GM18867 (cell line): ENCODE data around the gene ETV4.

ENCODE experiments used
- ATAC-seq: cut with Tn5 transposase; IDR thresholded peaks from one replicate; pipeline ENCODE4 v1.9.1; 2021; ENCODE audit warnings: mild to moderate bottlenecking, moderate library complexity; ENCODE audit not compliant: unreplicated experiment

ETV4 gene

GRCh38 chr17:43573579-43574321, 27.6 kb upstream of the ETV4 start:
- no peak for ATAC-seq

DNA sequence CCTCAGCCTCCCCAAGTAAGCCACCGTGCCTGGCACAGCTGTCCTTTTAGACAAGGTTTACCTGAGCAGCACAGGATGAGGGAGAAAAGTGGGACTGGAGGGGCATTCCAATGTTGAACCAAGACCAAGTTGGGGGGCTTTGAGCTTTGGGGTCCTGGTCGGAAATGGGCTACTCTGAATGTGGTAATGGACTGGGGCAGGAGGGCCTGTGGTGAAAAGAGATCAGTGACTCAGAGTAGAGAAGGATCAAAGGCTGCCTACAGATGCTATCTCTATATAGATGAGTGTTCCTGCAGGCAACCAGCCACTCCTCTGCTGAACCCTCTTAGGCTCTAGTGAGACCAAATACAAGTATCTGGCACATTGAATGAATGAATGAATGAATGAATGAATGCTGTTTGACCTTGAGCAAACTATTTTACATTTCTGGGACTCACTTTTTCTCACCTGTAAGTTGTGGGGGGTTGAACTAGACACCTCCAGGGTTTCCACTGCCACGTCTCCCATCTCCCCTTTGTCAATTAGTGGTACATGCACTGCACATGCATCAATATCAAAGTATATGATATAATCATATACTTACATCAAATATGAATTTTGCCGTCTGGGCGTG, 26.3 kb upstream of the ETV4 start:
- ATAC-seq, result no peak

DNA sequence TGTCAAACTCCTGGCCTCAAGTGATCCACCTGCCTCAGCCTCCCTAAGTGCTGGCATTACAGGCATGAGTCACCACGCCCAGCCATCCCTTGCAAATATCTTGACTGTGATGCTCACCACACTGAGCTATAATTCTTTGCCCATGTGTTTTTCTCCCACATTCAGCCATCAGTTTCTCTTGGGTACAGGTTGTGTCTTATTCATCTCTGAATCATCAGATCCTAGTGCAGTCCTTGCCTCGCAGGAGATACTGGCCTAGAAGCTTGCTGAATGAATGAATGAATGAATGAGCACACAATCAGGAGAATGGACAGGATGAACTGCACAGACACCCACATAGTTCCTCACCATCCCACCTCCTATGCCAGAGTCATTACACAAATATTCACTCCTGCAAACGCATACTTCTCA, 24.4 kb upstream of the ETV4 start:
- ATAC-seq, result no peak

DNA sequence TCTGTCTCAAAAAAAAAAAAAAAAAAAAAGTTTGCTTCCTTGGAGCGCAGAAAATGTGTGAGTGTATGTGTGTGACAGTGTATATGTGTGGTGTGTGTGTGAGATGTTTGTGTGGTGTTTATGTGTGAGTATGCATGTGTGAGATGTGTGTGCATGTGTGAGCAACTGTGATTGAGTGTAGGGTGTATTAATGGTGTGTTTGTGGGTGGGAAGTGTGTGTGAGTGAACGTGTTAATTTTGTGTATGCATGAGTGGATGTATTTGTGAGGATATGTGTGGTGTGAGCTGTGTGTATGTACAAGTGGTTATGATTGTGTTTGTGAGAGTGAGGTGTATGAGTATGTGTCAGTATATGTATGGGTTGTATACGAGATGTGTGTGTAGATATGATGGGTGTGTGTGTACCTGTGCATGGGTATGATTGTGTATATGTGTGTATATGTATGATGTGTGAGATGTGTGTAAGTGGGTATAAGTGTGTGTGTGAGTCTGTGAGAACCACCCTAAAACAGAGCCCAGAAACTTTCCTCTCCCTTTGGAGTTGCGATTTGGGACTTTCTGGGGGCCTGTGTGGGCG, 22.5 kb upstream of the ETV4 start:
- ATAC-seq, result no peak

GRCh38 chr17:43563600-43564594, 17.8 kb upstream of the ETV4 start:
- ATAC-seq, result no peak

- ATAC-seq, result no peak
These were observed 16.8 kb upstream of the ETV4 start for GRCh38 chr17:43562679-43563599.

- ATAC-seq, result no peak
These were observed 14.6 kb upstream of the ETV4 start for GRCh38 chr17:43560461-43561427.

DNA sequence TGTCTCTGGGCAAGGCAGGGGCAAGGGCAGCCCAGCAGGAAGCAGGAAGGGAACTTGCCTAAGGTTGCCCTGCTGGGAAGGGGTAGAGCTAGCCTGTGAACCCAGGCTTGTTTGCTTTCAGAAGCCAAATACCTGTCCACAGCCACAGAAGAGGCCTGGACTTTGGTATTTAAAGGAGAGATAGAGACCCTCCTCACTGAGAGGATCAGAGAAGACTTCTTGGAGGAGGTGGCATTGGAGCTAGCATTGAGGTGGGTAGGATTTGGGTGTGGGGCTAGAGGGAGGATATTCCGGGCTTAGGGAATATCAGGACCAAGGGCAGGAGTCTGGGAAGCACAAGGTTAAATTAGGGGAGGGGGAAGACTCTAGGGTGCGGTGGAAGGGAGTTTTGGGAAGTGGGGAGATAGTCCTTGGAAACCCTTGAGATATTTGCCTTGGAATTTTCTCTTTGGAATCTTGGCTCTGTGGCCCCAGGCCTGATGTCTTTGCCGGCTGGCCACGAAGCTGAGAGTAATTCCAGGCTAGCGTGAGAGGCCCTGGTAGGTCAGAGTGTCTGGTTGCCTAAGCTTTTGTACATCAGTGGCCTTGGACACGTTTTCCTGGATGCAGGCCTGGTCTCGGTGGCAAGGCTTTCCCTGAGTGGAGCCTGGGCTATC, 13.1 kb upstream of the ETV4 start:
- ATAC-seq, result no peak

DNA sequence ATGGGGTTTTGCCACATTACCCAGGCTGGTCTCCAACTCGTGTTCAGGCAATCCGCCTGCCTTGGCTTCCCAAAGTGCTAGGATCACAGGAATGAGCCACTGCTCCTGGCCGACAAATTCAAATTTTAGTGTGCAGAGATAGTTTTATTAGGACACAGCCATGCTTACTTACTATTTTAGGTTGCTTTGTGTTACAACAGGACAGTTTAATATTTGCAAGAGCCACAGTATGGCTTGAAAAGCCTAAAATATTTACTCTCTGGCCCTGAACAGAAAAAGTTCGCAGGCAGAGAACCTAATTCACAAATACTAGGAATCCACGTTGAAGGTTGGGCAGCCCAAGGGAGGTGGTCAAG, 12.6 kb upstream of the ETV4 start:
- ATAC-seq, result no peak

GRCh38 chr17:43556292-43556691, 10.2 kb upstream of the ETV4 start:
- no peak for ATAC-seq

DNA sequence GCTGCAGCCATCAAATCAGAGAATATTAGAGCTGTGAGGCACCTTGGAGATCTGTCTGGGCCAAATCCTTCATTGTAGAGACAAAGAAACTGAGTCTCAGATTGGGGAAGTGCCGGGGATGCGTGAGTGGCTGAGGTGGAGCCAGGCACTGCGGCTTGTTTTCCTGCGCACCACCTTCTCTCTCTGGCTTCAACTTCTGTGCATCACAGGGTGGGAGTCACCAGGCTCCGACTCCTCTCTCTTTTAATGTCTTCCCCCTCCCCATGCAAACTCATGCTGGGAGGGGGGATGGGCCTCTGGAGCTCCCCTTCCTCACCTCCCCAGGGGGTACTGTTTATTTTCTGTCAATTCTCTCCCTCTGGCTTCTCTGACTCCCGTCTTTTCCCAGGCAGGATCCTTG, 8.7 kb upstream of the ETV4 start:
- ATAC-seq, result no peak

- ATAC-seq, result no peak
These were observed 7.4 kb upstream of the ETV4 start for GRCh38 chr17:43553573-43553972.

DNA sequence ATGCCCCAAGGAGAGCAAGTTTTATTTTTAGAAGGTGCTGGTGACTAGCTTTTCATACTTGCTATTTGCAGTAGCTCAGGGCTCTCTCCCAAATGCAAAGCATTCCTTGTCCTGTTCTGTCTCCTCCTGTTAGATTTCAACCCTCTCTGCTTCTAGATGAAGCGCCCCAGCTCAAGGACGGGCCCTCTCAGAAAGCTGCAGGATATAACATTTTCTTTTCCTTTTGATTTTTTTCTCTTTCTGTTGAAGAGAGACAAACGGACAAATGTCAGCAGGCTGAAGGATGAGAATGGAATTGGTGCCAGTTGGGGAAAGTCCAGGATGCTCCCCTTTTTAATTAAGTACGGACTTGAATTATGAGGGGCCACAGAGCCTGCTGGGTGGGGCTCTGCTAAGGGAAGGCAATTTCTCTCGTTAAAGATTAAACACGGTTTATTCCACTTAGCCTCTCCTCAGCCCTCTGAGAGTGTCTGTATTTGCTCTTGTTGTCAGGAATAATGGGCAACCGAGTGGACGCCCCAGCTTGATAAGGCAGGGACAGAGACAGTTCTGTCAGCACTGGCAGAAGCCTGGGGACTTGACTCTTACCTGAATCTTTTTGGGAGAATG, 6.2 kb upstream of the ETV4 start:
- no peak for ATAC-seq

- ATAC-seq, result no peak
These were observed 4.6 kb upstream of the ETV4 start for GRCh38 chr17:43550754-43551153.

GRCh38 chr17:43549496-43549895, 3.4 kb upstream of the ETV4 start:
- ATAC-seq, result no peak

GRCh38 chr17:43548689-43549379, 2.7 kb upstream of the ETV4 start:
- ATAC-seq, result no peak

DNA sequence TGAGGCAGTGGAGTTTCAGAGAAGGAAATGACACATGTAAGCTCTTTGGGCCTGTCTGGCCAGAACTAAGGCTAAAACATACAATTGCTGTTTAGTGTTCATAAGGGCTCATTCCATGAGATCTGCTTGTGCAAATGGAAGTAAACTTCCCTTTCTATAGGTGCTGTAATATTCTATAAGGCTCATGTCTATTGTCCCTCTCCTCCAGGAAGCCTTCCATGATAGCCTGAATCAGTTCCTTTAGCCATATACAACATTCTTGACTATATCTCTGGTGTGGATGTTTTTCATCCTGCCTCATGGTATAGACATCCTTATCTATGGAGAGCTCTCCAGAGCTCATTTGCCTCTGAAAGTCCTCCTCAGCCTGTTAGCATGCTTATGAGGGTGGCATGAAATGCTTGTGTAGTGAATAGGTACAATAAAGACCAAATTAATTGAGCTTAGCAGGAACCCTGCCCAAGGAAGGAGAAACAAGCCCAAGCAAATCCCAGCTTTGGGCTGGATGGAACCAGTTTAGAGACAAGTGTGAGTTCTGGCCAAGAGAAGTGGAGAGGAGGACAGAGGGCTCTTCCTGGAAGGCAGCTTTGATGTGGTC, 1.6 kb upstream of the ETV4 start:
- no peak for ATAC-seq
